Measurements from ENCODE around the gene ONECUT3.

GRCh38 chr19:1796395-1797142 lies 43.3 kb downstream of the ONECUT3 start:
- TF ChIP-seq CTCF (IDR thresholded peaks at IDR 0.05) (no peak), POLR2A (IDR thresholded peaks at IDR 0.05) (no peak)

Data from lower leg skin (tissue), 3 donors.